ENCODE measurements around the gene NREP.
A peak's percentile ranks its signal among the peaks of the same experiment; 100 is the strongest.

NREP gene

DNA sequence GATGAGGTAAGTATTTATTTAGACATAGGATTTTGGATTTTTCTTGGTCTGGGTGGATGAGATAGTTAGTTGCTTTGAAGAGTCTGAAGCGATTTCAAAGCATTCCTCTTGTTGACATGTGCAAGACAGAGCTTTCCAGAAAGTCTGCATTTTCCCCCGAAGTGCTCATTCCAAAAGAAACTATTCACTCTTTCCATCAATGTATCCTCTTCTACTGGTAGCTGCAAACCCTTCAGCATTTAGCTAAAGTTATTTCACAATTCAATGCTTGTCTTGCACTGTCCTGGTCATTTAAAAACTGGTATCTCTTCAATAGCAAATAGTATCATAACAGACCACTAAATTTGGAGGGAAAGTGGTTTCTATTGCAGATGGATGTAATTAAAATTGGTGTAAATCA lies 13.0 kb downstream of the NREP start:
- Histone ChIP-seq H4K20me1 (ENCODE audit: insufficient read depth, low read length) (peaks cover 11% of the 10 kb centered on the region; the same call in 1 of the 2 replicates), H3K79me2 (ENCODE audit: insufficient read depth, low read length) (peaks cover 100% of the 10 kb centered on the region), H3K4me2 (ENCODE audit: insufficient read depth, low read length) (peak overlapping the region; percentile 74), H2AFZ (ENCODE audit: low read depth, low read length) (no peak overlapping the region), H3K9me3 (ENCODE audit: insufficient read depth, low read length, severe bottlenecking) (no peaks in the 10 kb centered on the region), H3K9ac (ENCODE audit: low read depth, low read length) (peak overlapping the region; percentile 65), H3K4me3 (ENCODE audit: low read depth in 1 of 2, low read length in 2 of 2) (peak overlapping the region in 1 of 2 experiments; percentile 53; a peak in 2 of 4 replicates), H3K4me1 (ENCODE audit: insufficient read depth, low read length) (peaks cover 95% of the 10 kb centered on the region), H3K36me3 (ENCODE audit: insufficient read depth, low read length) (peaks cover 31% of the 10 kb centered on the region), H3K27me3 (ENCODE audit: insufficient read depth, low read length, poor library complexity) (no peaks in the 10 kb centered on the region), H3K27ac (ENCODE audit: low read length) (peak overlapping the region; percentile 96)
- ATAC-seq (ENCODE audit: insufficient read depth, low read depth) (no peak), DNase-seq (no peak)
- TF ChIP-seq EZH2 (IDR thresholded peaks at IDR 0.05; ENCODE audit: borderline replicate concordance, low read depth, low read length, severe bottlenecking): no peak
- TF ChIP-seq, protein P1, sequence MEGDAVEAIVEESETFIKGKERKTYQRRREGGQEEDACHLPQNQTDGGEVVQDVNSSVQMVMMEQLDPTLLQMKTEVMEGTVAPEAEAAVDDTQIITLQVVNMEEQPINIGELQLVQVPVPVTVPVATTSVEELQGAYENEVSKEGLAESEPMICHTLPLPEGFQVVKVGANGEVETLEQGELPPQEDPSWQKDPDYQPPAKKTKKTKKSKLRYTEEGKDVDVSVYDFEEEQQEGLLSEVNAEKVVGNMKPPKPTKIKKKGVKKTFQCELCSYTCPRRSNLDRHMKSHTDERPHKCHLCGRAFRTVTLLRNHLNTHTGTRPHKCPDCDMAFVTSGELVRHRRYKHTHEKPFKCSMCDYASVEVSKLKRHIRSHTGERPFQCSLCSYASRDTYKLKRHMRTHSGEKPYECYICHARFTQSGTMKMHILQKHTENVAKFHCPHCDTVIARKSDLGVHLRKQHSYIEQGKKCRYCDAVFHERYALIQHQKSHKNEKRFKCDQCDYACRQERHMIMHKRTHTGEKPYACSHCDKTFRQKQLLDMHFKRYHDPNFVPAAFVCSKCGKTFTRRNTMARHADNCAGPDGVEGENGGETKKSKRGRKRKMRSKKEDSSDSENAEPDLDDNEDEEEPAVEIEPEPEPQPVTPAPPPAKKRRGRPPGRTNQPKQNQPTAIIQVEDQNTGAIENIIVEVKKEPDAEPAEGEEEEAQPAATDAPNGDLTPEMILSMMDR (IDR thresholded peaks at IDR 0.05; ENCODE audit: borderline replicate concordance, extremely low read depth, low read length, poor library complexity, severe bottlenecking): no peak

GRCh38 chr5:111743512-111743911 lies 13.5 kb downstream of the NREP start:
- TF ChIP-seq, protein P1 (IDR thresholded peaks at IDR 0.05; ENCODE audit: borderline replicate concordance, extremely low read depth, low read length, poor library complexity, severe bottlenecking): no peak
- no peak for TF ChIP-seq EZH2 (IDR thresholded peaks at IDR 0.05; ENCODE audit: borderline replicate concordance, low read depth, low read length, severe bottlenecking)
- Histone ChIP-seq H3K79me2 (ENCODE audit: insufficient read depth, low read length) (peaks cover 100% of the 10 kb centered on the region), H3K27me3 (ENCODE audit: insufficient read depth, low read length, poor library complexity) (no peaks in the 10 kb centered on the region), H3K4me2 (ENCODE audit: insufficient read depth, low read length) (peak overlapping the region; percentile 74), H3K9me3 (ENCODE audit: insufficient read depth, low read length, severe bottlenecking) (no peaks in the 10 kb centered on the region), H3K9ac (ENCODE audit: low read depth, low read length) (peak overlapping the region; percentile 65), H3K36me3 (ENCODE audit: insufficient read depth, low read length) (peaks cover 31% of the 10 kb centered on the region), H3K4me1 (ENCODE audit: insufficient read depth, low read length) (peaks cover 95% of the 10 kb centered on the region), H3K27ac (ENCODE audit: low read length) (peak overlapping the region; percentile 96), H4K20me1 (ENCODE audit: insufficient read depth, low read length) (peaks cover 15% of the 10 kb centered on the region; the same call in 1 of the 2 replicates), H3K4me3 (ENCODE audit: low read depth in 1 of 2, low read length in 2 of 2) (peak overlapping the region in 1 of 2 experiments; percentile 53; a peak in 2 of 4 replicates), H2AFZ (ENCODE audit: low read depth, low read length) (no peak overlapping the region)
- no peak for ATAC-seq (ENCODE audit: insufficient read depth, low read depth)
- no peak for DNase-seq

DNA sequence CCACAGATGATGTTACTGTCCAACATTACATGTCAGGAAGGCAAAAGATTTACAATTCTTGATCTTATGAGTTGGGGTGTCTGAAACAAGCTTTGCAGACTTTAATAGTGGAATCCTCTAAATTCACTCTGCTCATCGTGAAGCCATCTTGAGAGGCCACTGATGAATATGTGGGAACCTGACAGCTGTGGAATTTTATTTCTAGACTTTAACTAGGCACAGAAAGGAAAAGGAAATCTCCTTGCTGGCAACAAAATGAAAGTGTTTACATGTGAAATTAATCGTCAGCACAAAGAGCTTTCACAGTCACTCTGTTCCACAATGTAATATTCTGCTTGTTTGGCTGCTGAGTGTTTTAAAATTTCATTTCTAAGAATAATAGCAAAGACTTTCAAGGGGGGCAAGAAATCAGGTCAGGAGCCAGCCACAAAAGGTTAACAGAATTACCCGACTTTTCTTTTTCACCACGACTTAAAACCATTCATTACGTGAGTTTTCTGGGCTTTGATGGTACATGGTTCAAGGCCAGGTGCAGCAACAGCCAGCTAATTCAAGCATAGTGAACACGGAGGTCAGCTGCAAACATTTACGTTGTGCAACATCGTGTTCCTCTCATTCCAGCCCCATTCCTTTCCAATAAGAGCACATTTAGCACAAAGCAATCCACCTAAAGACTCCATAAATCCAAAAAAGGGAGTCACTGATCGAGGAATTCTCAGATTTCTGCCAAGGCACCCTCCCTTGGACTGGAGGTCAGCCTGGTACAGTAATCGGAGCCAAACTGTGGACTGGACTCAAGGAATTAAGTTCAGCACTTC lies 14.6 kb downstream of the NREP start:
- ATAC-seq (ENCODE audit: insufficient read depth, low read depth): peak; percentile 46
- Histone ChIP-seq H3K36me3 (ENCODE audit: insufficient read depth, low read length) (peaks cover 28% of the 10 kb centered on the region), H3K27ac (ENCODE audit: low read length) (peak overlapping the region; percentile 96), H3K9me3 (ENCODE audit: insufficient read depth, low read length, severe bottlenecking) (no peaks in the 10 kb centered on the region), H3K79me2 (ENCODE audit: insufficient read depth, low read length) (peaks cover 100% of the 10 kb centered on the region), H4K20me1 (ENCODE audit: insufficient read depth, low read length) (peaks cover 14% of the 10 kb centered on the region; the same call in 1 of the 2 replicates), H3K4me3 (ENCODE audit: low read depth in 1 of 2, low read length in 2 of 2) (peak overlapping the region; percentile 13 to 53; a peak in 3 of 4 replicates), H3K4me2 (ENCODE audit: insufficient read depth, low read length) (peak overlapping the region; percentile 74), H3K4me1 (ENCODE audit: insufficient read depth, low read length) (peaks cover 88% of the 10 kb centered on the region), H3K27me3 (ENCODE audit: insufficient read depth, low read length, poor library complexity) (no peaks in the 10 kb centered on the region), H3K9ac (ENCODE audit: low read depth, low read length) (peak overlapping the region; percentile 65), H2AFZ (ENCODE audit: low read depth, low read length) (peak overlapping the region; percentile 30)
- TF ChIP-seq EZH2 (IDR thresholded peaks at IDR 0.05; ENCODE audit: borderline replicate concordance, low read depth, low read length, severe bottlenecking): no peak
- TF ChIP-seq, protein P1 (IDR thresholded peaks at IDR 0.05; ENCODE audit: borderline replicate concordance, extremely low read depth, low read length, poor library complexity, severe bottlenecking): no peak
- peak; percentile 67 for DNase-seq
